ENCODE data around the gene CENPO. TPM values are rescaled to one million over a fixed set of nuclear protein-coding genes. Genes with fewer than 3 reads are reported as not detected.

CENPO gene
- total RNA-seq, 2 experiments from 2014 or later, result 3.4 to 3.5 TPM

DNA sequence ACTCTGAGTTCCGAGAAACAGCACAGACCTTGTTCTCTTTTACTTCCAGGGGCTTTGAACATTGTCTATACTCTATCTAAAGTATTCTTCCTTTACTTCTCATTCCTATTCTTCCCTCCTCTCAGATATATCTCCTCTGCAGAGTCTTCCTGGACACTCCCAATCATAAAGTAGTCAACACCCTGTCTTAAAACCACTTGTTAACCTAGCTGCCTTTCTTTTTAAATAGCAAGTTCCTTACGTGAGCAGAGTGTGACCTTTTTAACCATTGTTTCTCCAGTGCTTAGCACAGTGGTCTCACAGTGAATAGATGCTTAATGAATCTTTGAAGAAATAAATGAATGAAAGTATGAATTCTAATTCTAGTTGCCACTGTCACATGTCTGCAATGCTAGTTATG, 47.4 kb upstream of the CENPO start:
- Histone ChIP-seq H3K36me3 (ENCODE audit: insufficient read depth, low read length) (peaks cover 38% of the 10 kb centered on the region), H3K4me1 (ENCODE audit: insufficient read depth, low read length) (no peaks in the 10 kb centered on the region), H3K4me3 (ENCODE audit: low read length) (no peak overlapping the region), H3K9me3 (ENCODE audit: control insufficient read depth in 1 of 2, insufficient read depth in 1 of 2, low read length in 2 of 2) (no peaks in the 10 kb centered on the region), H3K27ac (ENCODE audit: low read depth in 1 of 2, low read length in 2 of 2) (no peak overlapping the region), H3K27me3 (ENCODE audit: control insufficient read depth in 1 of 2, insufficient read depth in 2 of 2, low read length in 2 of 2) (no peaks in the 10 kb centered on the region)
- ChIA-PET CTCF (no interaction called here), POLR2A (no interaction called here)
- Mint-ChIP-seq H3K27me3 (no peaks in the 10 kb centered on the region), H3K4me3 (no peak overlapping the region), H3K9me3 (no peaks in the 10 kb centered on the region), H3K36me3 (ENCODE audit: low read depth) (peaks cover 72% of the 10 kb centered on the region), H3K4me1 (ENCODE audit: low read depth) (peaks cover 26% of the 10 kb centered on the region), H3K27ac (no peak overlapping the region)
- intact Hi-C loops (cut with DNase I, micrococcal nuclease), result no loop called here
- TF ChIP-seq, protein P1, sequence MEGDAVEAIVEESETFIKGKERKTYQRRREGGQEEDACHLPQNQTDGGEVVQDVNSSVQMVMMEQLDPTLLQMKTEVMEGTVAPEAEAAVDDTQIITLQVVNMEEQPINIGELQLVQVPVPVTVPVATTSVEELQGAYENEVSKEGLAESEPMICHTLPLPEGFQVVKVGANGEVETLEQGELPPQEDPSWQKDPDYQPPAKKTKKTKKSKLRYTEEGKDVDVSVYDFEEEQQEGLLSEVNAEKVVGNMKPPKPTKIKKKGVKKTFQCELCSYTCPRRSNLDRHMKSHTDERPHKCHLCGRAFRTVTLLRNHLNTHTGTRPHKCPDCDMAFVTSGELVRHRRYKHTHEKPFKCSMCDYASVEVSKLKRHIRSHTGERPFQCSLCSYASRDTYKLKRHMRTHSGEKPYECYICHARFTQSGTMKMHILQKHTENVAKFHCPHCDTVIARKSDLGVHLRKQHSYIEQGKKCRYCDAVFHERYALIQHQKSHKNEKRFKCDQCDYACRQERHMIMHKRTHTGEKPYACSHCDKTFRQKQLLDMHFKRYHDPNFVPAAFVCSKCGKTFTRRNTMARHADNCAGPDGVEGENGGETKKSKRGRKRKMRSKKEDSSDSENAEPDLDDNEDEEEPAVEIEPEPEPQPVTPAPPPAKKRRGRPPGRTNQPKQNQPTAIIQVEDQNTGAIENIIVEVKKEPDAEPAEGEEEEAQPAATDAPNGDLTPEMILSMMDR (IDR thresholded peaks at IDR 0.05), result no peak
- DNase-seq (peak in 1 of 14 experiments; percentile 43), ATAC-seq (ENCODE audit: poor library complexity) (no peak)

DNA sequence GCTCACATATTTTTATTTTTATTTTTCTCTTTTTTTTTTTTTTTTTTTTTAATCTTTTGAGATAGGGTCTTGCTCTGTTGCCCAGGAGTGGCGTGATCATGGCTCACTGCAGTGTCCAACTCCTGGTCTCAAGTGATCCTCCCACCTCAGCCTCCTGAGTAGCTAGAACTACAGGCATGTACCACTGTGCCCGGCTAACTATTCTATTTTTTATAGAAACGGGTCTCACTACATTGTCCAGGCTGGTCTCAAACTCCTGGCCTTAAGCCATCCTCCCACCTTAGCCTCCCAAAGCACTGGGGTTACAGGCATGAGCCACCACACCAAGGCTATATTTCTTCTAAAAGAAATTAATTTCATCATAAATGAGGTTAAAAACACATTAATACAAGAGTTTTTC, 45.9 kb upstream of the CENPO start:
- H3K36me3 Mint-ChIP-seq (ENCODE audit: low read depth), result peaks cover 59% of the 10 kb centered on the region
- no peak overlapping the region for H3K27ac Mint-ChIP-seq
- TF ChIP-seq, protein P1 (IDR thresholded peaks at IDR 0.05), result no peak
- Histone ChIP-seq H3K4me1 (ENCODE audit: insufficient read depth, low read length) (no peaks in the 10 kb centered on the region), H3K9me3 (ENCODE audit: control insufficient read depth in 1 of 2, insufficient read depth in 1 of 2, low read length in 2 of 2) (no peaks in the 10 kb centered on the region), H3K36me3 (ENCODE audit: insufficient read depth, low read length) (peaks cover 38% of the 10 kb centered on the region), H3K27ac (ENCODE audit: low read depth in 1 of 2, low read length in 2 of 2) (no peak overlapping the region), H3K4me3 (ENCODE audit: low read length) (no peak overlapping the region), H3K27me3 (ENCODE audit: control insufficient read depth in 1 of 2, insufficient read depth in 2 of 2, low read length in 2 of 2) (no peaks in the 10 kb centered on the region)
- no peak for ATAC-seq (ENCODE audit: poor library complexity)
- intact Hi-C loops (cut with DNase I, micrococcal nuclease), result no loop called here
- ChIA-PET CTCF (interaction anchor here (0.7 kb wide), 2 partner anchors 33 to 252 kb away, joined by 3 read pairs; no protein-coding TSS in a partner anchor), POLR2A (interaction anchor here (0.6 kb wide), 2 partner anchors 20 to 26 kb away, joined by 3 to 4 read pairs; no protein-coding TSS in a partner anchor)
- no peak for DNase-seq
- no peaks in the 10 kb centered on the region for H3K9me3 Mint-ChIP-seq
- no peaks in the 10 kb centered on the region for H3K27me3 Mint-ChIP-seq
- no peak overlapping the region for H3K4me3 Mint-ChIP-seq
- H3K4me1 Mint-ChIP-seq (ENCODE audit: low read depth), result peaks cover 26% of the 10 kb centered on the region

DNA sequence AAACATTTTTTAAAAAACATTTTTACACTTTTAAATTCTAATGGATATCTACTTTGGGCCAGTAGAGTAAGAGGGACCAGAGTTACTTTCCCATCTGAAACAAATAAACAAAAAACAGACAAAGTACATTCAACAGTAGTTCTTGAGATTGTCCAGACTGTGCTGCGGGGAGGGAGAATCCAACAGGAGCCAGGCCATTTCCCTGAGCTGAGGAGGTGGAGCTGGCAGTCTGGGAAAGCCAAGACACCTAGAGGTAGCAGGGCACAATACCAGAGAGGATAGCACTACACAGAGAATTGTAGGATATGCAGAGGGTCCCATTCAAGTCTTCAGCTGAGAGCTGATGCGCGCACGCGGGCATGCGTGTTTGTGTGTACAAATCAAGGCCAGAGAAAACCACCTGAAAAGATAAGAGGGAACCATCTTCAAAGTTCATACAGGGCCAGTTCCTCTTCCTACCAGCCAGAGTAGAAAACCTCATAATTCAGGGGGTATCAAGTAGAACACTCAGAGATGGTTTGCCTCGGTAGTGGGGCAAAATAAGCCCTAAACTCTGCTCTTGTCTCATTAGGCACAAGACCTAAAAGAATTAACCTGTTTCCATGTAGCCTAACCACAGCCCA, 44.0 kb upstream of the CENPO start:
- H3K27ac ChIP-seq (ENCODE audit: low read depth in 1 of 2, low read length in 2 of 2), result no peak overlapping the region
- H3K4me1 ChIP-seq (ENCODE audit: insufficient read depth, low read length), result no peaks in the 10 kb centered on the region
- H3K4me3 ChIP-seq (ENCODE audit: low read length), result no peak overlapping the region
- no peaks in the 10 kb centered on the region for H3K27me3 ChIP-seq (ENCODE audit: control insufficient read depth in 1 of 2, insufficient read depth in 2 of 2, low read length in 2 of 2)
- H3K27me3 Mint-ChIP-seq, result no peaks in the 10 kb centered on the region
- ATAC-seq (ENCODE audit: poor library complexity) (no peak), DNase-seq (no peak)
- ChIA-PET POLR2A (no interaction called here), CTCF (no interaction called here)
- H3K9me3 Mint-ChIP-seq, result no peaks in the 10 kb centered on the region
- intact Hi-C loops (cut with DNase I, micrococcal nuclease), result no loop called here
- H3K36me3 Mint-ChIP-seq (ENCODE audit: low read depth), result peaks cover 40% of the 10 kb centered on the region
- H3K4me3 Mint-ChIP-seq, result no peak overlapping the region
- H3K9me3 ChIP-seq (ENCODE audit: control insufficient read depth in 1 of 2, insufficient read depth in 1 of 2, low read length in 2 of 2), result no peaks in the 10 kb centered on the region
- TF ChIP-seq, protein P1 (IDR thresholded peaks at IDR 0.05), result no peak
- peaks cover 51% of the 10 kb centered on the region for H3K36me3 ChIP-seq (ENCODE audit: insufficient read depth, low read length)
- peaks cover 10% of the 10 kb centered on the region for H3K4me1 Mint-ChIP-seq (ENCODE audit: low read depth)
- H3K27ac Mint-ChIP-seq, result no peak overlapping the region

All from CD4-positive, alpha-beta T cell (primary cell).